GM13976 (cell line): ENCODE results near the gene TMEM181.

Experiments
- DNase-seq: peaks from one replicate; pipeline ENCODE4 v3.0.0; 2012; ENCODE audit warnings: low spot score
- CTCF ChIP-seq: IDR thresholded peaks from 2 replicates; pipeline ENCODE4 v1.5.1; 2012; ENCODE audit warnings: borderline replicate concordance, mild to moderate bottlenecking; ENCODE audit not compliant: insufficient read depth; ENCODE audit errors: extremely low read depth, missing control alignments, control extremely low read depth
- in situ Hi-C: fragments of 300-500 bp; cut with MboI; formaldehyde crosslinking; loops from one replicate; pipeline ENCODE4 v1.12.0; 2022; ENCODE audit warnings: low sequenced_read_pairs, mixed read lengths, inconsistent platforms; ENCODE audit not compliant: unreplicated experiment

The TMEM181 gene

GRCh38 chr6:158559895-158560835 is at the start of gene TMEM181:
Gene TMEM181 (plus strand): TSS chr6:158560091. CDS start chr6:158560225, 134 bp downstream.
- DNase-seq: peak; percentile 93

GRCh38 chr6:158512809-158513208 is 47.1 kb upstream of the TMEM181 start:
- in situ Hi-C loops: no loop called here
- TF ChIP-seq CTCF: no peak
- no peak for DNase-seq

More at GRCh38 chr6:158559895-158560835, at the start of gene TMEM181:
- in situ Hi-C loops: no loop called here
- TF ChIP-seq CTCF: peak; percentile 3

- TF ChIP-seq CTCF: no peak
- DNase-seq: no peak
- in situ Hi-C loops: no loop called here
These were observed 45.7 kb upstream of the TMEM181 start for GRCh38 chr6:158514176-158514575.

GRCh38 chr6:158514991-158515390 is 44.9 kb upstream of the TMEM181 start:
- no peak for DNase-seq
- TF ChIP-seq CTCF: no peak
- in situ Hi-C loops: no loop called here

GRCh38 chr6:158516098-158516497 is 43.8 kb upstream of the TMEM181 start:
- TF ChIP-seq CTCF: no peak
- DNase-seq: no peak
- in situ Hi-C loops: no loop called here

GRCh38 chr6:158517038-158517437 is 42.9 kb upstream of the TMEM181 start:
- in situ Hi-C loops: no loop called here
- DNase-seq: no peak
- no peak for TF ChIP-seq CTCF
